Measurements from ENCODE around the gene WDR7.

GRCh38 chr18:56910967-56911366 is 259.8 kb downstream of the WDR7 start:
- TF ChIP-seq POLR2A (IDR thresholded peaks at IDR 0.05; ENCODE audit: low read depth, low read length), result no peak
- TF ChIP-seq, protein P1, sequence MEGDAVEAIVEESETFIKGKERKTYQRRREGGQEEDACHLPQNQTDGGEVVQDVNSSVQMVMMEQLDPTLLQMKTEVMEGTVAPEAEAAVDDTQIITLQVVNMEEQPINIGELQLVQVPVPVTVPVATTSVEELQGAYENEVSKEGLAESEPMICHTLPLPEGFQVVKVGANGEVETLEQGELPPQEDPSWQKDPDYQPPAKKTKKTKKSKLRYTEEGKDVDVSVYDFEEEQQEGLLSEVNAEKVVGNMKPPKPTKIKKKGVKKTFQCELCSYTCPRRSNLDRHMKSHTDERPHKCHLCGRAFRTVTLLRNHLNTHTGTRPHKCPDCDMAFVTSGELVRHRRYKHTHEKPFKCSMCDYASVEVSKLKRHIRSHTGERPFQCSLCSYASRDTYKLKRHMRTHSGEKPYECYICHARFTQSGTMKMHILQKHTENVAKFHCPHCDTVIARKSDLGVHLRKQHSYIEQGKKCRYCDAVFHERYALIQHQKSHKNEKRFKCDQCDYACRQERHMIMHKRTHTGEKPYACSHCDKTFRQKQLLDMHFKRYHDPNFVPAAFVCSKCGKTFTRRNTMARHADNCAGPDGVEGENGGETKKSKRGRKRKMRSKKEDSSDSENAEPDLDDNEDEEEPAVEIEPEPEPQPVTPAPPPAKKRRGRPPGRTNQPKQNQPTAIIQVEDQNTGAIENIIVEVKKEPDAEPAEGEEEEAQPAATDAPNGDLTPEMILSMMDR (conservative IDR thresholded peaks at IDR 0.05; ENCODE audit: low read depth, low read length), result no peak
- TF ChIP-seq MAZ (IDR thresholded peaks at IDR 0.05; ENCODE audit: borderline replicate concordance, low read depth, low read length), result no peak
- no peak for TF ChIP-seq SMC3 (IDR thresholded peaks at IDR 0.05; ENCODE audit: low read depth, low read length)
- no peak for TF ChIP-seq MXI1 (IDR thresholded peaks at IDR 0.05; ENCODE audit: borderline replicate concordance, low read depth, low read length)
- no peak for TF ChIP-seq USF2 (IDR thresholded peaks at IDR 0.05; ENCODE audit: low read depth, low read length)
- TF ChIP-seq RCOR1 (IDR thresholded peaks at IDR 0.05; ENCODE audit: insufficient replicate concordance, low read length), result no peak
- TF ChIP-seq RAD21 (IDR thresholded peaks at IDR 0.05; ENCODE audit: low read length), result no peak
